ENCODE data around the gene EPN1.

The EPN1 gene

GRCh38 chr19:55674841-55675660, at the start of gene EPN1:
Gene EPN1, plus strand, starts transcription at chr19:55675226. Its CDS starts 3,402 bp downstream, at chr19:55678628.
- peak within 1 kb of the TSS; percentile 55 for H3K4me3 ChIP-seq (ENCODE audit: low read depth, low read length)

GRCh38 chr19:55626350-55626749, 48.7 kb upstream of the EPN1 start:
- H3K4me3 ChIP-seq (ENCODE audit: low read depth, low read length): no peak overlapping the region
- no peak for DNase-seq (ENCODE audit: low read depth)

More at GRCh38 chr19:55674841-55675660, at the start of gene EPN1:
- peak; percentile 86 for DNase-seq (ENCODE audit: low read depth)

DNA sequence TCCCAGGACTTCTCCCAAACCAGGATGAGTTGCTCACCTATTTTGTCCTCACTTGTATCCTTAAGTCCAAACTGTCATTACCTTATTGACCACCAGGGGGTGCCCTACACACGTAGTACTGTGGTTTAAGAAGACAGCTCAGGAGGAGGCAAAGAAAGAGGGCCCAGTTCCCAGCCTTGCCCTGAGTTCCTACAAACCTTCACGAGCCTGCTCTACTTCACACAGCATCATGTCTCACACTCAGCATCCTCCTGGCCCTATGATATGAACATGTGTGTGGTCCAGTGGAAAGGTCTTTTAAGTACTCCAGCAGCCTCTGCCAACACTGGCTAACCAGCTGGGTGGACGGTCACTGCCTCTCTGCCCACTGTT, 42.6 kb upstream of the EPN1 start:
- peak; percentile 81 for DNase-seq (ENCODE audit: low read depth)
- no peak overlapping the region for H3K4me3 ChIP-seq (ENCODE audit: low read depth, low read length)

DNA sequence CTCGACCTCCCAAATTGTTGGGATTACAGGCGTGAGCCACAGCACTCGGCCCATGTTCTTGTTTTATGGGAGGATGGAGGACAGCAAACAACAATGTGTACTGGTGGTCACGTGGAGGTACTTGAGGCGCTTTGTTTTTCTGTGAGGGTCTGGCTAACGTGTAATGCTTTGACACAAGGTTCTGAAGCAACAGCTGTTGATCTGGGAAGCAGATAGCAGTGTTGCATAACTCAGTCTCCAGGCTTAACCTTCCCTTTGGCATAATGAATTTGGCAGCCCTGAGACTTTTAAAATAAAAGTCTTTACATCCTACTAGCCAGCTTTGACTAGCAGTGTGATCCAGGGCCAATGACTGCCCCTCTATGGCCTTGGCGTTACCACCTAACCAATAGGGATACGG, 41.2 kb upstream of the EPN1 start:
- DNase-seq (ENCODE audit: low read depth): no peak
- H3K4me3 ChIP-seq (ENCODE audit: low read depth, low read length): no peak overlapping the region

DNA sequence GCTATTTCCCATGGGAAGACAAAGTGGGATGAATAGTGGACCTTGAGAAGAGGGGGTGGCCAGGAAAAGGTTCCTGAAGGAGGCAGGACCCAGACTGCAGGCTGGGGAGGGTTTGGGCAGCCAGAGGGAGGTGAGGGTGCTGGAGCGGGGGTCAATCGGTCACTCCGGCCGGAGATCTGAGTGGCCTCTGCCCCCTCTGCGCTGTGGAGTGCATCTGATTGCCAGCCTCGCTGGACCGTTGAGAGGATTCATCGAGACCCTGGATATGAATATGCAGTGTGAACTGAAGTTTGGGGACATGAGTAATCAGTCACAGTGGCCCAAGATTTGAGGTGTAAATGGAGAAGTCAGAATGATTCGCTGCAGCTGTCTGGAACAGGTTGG, 39.7 kb upstream of the EPN1 start:
- DNase-seq (ENCODE audit: low read depth): no peak

DNA sequence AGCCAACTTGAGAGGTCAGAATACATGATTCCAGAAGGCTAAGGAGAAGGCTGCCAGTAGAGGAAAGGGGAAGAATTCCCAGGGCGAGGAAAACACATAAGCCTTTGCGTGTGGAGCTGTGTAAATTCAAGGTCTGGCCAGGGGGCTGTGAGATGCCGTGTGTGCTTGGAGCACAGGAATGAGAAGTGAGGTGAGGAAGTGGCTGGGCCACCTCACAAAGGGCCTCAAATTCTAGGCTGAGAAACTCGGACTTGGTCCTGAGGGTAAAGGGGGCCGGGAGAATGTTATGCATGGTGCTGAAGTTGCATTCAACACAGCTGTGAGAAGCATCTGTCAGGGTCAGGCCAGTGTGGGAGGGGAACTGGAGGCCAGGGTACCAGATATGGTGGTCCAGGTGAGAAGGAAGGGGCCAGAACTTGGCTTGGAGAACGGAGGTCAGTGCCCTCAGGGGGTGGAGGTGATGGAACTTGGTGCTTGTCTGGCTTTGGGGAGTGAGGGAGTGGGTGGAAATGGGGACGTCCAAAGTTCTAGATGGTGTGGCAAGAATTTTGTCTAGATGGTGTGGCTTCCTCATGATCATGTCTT, 39.1 kb upstream of the EPN1 start:
- peak overlapping the region; percentile 100 for H3K4me3 ChIP-seq (ENCODE audit: low read depth, low read length)
- no peak for DNase-seq (ENCODE audit: low read depth)

More for the DNA sequence above, 39.7 kb upstream of the EPN1 start:
- H3K4me3 ChIP-seq (ENCODE audit: low read depth, low read length): peak overlapping the region; percentile 100

DNA sequence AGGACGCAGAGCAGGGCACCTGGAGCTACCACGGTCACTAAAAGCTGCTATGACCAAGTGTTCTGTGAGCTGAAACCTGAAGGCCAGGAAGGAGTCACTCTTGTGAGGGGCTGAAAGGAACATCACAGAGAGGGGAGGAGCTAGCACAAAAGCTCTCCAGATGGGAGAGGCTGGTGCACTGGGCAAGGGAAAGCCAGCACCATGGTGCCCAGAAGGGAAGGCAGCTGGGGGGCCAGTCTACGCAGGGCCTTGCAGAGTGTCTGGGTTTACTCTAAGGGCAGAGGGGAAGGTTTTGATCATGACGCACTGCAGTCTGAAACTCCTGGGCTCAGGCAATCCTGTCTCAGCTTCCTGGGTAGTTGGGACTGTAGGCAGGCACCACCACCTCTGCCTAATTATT, 38.3 kb upstream of the EPN1 start:
- no peak for DNase-seq (ENCODE audit: low read depth)
- H3K4me3 ChIP-seq (ENCODE audit: low read depth, low read length): no peak overlapping the region

DNA sequence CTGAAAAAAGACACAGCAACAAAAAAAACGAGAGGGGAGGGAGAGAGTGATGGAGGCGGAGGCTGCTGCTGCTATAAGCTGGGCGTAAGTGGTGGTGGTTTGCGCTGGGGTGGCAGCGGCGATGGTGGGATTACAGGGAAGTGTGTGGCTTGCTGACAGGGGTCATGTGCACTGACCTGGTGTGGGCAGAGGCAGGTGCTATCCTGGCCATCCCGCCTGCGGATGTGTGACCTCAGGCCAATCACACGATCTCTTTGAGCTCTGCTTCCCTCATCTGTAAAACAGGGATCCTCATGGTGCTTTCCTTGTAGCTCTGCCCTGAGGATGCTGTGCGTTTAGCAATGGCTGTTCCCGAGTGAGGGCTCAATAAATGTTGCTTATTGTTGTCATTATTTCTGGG, 37.5 kb upstream of the EPN1 start:
- H3K4me3 ChIP-seq (ENCODE audit: low read depth, low read length): no peak overlapping the region

DNA sequence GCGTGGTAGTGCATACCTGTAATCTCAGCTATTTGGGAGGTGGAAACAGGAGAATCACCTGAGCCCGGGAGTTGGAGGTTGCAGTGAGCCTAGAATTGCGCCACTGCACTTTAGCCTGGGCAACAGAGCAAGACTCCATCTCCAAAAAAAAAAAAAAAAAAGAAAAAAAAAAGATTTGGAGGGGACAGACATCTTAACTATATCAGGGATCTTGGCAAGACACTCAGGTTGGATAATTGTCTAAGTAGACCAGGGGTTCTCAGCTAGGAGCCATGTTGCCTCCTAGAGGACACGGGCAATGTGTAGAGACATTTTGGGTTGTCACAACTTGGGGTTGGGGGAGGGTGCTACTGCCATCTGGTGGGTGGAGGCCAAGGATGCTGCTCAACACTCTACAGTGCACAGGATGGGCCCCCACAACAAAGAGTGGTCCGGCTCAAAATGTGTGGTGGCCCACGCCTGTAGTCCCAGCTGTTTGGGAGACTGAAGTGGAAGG, 36.1 kb upstream of the EPN1 start:
- H3K4me3 ChIP-seq (ENCODE audit: low read depth, low read length): no peak overlapping the region
- DNase-seq (ENCODE audit: low read depth): no peak

More for the DNA sequence above, 37.5 kb upstream of the EPN1 start:
- DNase-seq (ENCODE audit: low read depth): no peak

GRCh38 chr19:55640043-55640576, 34.9 kb upstream of the EPN1 start:
- no peak for DNase-seq (ENCODE audit: low read depth)
- H3K4me3 ChIP-seq (ENCODE audit: low read depth, low read length): peak overlapping the region; percentile 92

- peak; percentile 59 for DNase-seq (ENCODE audit: low read depth)
- peak within 1 kb of the TSS; percentile 92 for H3K4me3 ChIP-seq (ENCODE audit: low read depth, low read length)
Observed at GRCh38 chr19:55640577-55641425, 34.2 kb upstream of the EPN1 start, which contains the start of gene ZNF580. Gene ZNF580, plus strand, starts transcription at chr19:55641002. Its CDS starts 1,507 bp downstream, at chr19:55642509.

GRCh38 chr19:55641426-55642152, 33.4 kb upstream of the EPN1 start:
- DNase-seq (ENCODE audit: low read depth): no peak
- peak overlapping the region; percentile 92 for H3K4me3 ChIP-seq (ENCODE audit: low read depth, low read length)

DNA sequence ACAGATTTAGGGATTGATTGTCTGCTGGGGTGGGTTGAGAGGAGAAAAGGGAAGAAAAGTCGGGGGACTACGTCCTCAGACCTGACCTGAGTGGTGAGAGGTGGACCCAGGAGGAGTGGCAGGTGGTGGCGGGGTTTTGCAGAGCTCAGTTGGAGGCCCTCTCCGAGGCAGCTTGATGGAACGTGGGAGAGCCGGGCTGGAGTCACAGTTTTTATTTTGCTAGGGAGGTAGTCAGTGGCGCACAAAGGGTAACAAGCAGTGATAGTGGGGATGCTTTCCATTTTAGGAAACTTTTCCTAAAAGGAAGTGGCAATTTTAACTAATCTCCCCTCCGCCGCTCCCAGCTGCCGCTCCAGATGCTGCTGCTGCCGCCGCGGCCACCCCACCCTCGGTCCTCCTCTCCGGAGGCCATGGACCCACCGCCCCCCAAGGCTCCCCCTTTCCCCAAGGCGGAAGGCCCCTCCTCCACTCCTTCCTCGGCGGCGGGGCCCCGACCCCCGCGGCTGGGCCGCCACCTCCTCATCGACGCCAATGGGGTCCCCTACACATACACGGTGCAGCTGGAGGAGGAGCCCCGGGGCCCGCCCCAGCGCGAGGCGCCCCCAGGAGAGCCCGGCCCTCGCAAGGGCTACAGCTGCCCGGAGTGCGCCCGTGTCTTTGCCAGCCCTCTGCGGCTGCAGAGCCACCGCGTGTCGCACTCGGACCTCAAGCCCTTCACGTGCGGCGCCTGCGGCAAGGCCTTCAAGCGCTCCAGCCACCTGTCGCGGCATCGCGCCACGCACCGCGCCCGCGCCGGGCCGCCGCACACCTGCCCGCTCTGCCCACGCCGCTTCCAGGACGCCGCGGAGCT, 32.6 kb upstream of the EPN1 start:
- DNase-seq (ENCODE audit: low read depth): no peak
- H3K4me3 ChIP-seq (ENCODE audit: low read depth, low read length): peak overlapping the region; percentile 92

GRCh38 chr19:55643003-55643886, 31.8 kb upstream of the EPN1 start, which contains the start of gene ZNF581:
Gene ZNF581, plus strand, starts transcription at chr19:55643649. Its CDS starts 923 bp downstream, at chr19:55644572.
- DNase-seq (ENCODE audit: low read depth): peak; percentile 40
- peak within 1 kb of the TSS; percentile 92 for H3K4me3 ChIP-seq (ENCODE audit: low read depth, low read length)

DNA sequence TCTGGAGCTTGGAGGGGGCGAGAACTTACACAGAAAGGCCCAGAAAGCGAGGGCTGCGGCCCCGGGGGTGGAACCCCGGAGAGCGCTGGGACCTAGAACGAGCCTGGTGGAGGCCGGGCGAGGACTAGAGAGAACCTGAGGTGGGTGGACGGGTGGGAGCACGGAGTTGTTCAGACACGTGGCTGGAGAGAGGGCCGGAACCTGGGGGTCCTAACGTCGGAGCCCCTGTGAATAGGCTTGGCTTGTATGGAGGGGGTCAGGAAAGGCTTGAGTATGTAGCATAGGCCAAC, 31.2 kb upstream of the EPN1 start:
- DNase-seq (ENCODE audit: low read depth): no peak
- peak overlapping the region; percentile 92 for H3K4me3 ChIP-seq (ENCODE audit: low read depth, low read length)

- H3K4me3 ChIP-seq (ENCODE audit: low read depth, low read length): peak overlapping the region; percentile 92
- no peak for DNase-seq (ENCODE audit: low read depth)
Observed at GRCh38 chr19:55644191-55644833, 30.7 kb upstream of the EPN1 start.
